GM23338 (cell line): Measurements from ENCODE around the gene RNF217. TPM values are rescaled to one million over a fixed set of nuclear protein-coding genes. Genes with fewer than 3 reads are reported as not detected.

ENCODE experiments used
- ATAC-seq: fragments of 200-7000 bp; cut with Tn5 transposase; 3 replicates; pipeline ENCODE4 v1.9.1; 2020
- DNase-seq: peaks from one replicate; pipeline ENCODE4 v3.0.0-alpha.2; 2015; ENCODE audit warnings: low spot score
- H2AFZ ChIP-seq: fragments of 200-600 bp; sonication (generic); 2 replicates; pipeline ENCODE4 v1.8.0; 2016; ENCODE audit warnings: antibody characterized with exemption, mild to moderate bottlenecking, moderate library complexity
- H3F3A ChIP-seq: fragments of 200-600 bp; sonication (generic); replicated peaks from 2 replicates; pipeline ENCODE4 v1.8.0; 2017; ENCODE audit warnings: antibody characterized with exemption, mixed run types, low read depth
- H3K27ac ChIP-seq: fragments of 200-600 bp; sonication (generic); 2 replicates; pipeline ENCODE4 v1.6.1; 2016; ENCODE audit warnings: low read depth
- H3K27me3 ChIP-seq: fragments of 200-600 bp; sonication (generic); 2 replicates; pipeline ENCODE4 v1.8.0; 2016; ENCODE audit warnings: mild to moderate bottlenecking, mixed run types, moderate library complexity; ENCODE audit not compliant: insufficient read depth
- H3K36me3 ChIP-seq: fragments of 200-600 bp; sonication (generic); 2 replicates; pipeline ENCODE4 v1.8.0; 2016; ENCODE audit warnings: mild to moderate bottlenecking; ENCODE audit not compliant: insufficient read depth
- H3K4me1 ChIP-seq: fragments of 200-600 bp; sonication (generic); 2 replicates; pipeline ENCODE4 v1.8.0; 2016; ENCODE audit warnings: mild to moderate bottlenecking, moderate library complexity; ENCODE audit not compliant: insufficient read depth
- H3K4me2 ChIP-seq: fragments of 200-600 bp; sonication (generic); 2 replicates; pipeline ENCODE4 v1.7.1; 2017; ENCODE audit warnings: mixed run types
- H3K4me3 ChIP-seq: fragments of 200-600 bp; sonication (generic); 2 replicates; pipeline ENCODE4 v1.6.1; 2016; ENCODE audit warnings: mixed run types
- H3K79me2 ChIP-seq: fragments of 200-600 bp; sonication (generic); replicated peaks from 2 replicates; pipeline ENCODE4 v1.8.0; 2017; ENCODE audit warnings: mild to moderate bottlenecking; ENCODE audit not compliant: insufficient read depth
- H3K9me2 ChIP-seq: fragments of 200-600 bp; sonication (generic); 2 replicates; pipeline ENCODE4 v1.8.0; 2017; ENCODE audit not compliant: insufficient read depth
- H4K20me1 ChIP-seq: fragments of 200-600 bp; sonication (generic); replicated peaks from 2 replicates; pipeline ENCODE4 v1.8.0; 2017; ENCODE audit warnings: mild to moderate bottlenecking; ENCODE audit not compliant: insufficient read depth
- H3K27ac Mint-ChIP-seq: 2 replicates; pipeline ENCODE4 v1.8.0; 2020; ENCODE audit warnings: inconsistent platforms, mild to moderate bottlenecking, moderate library complexity, mixed read lengths
- H3K27me3 Mint-ChIP-seq: 3 replicates; pipeline ENCODE4 v1.8.0; 2022; ENCODE audit warnings: low read depth, mild to moderate bottlenecking, moderate library complexity, mixed read lengths, inconsistent platforms; ENCODE audit not compliant: insufficient read depth, poor library complexity
- H3K36me3 Mint-ChIP-seq: 3 replicates; pipeline ENCODE4 v1.8.0; 2021; ENCODE audit warnings: low read depth, mild to moderate bottlenecking, inconsistent platforms, moderate library complexity, mixed read lengths
- H3K4me1 Mint-ChIP-seq: 3 replicates; pipeline ENCODE4 v1.8.0; 2020; ENCODE audit warnings: mild to moderate bottlenecking, inconsistent platforms, mixed read lengths
- H3K4me3 Mint-ChIP-seq: 3 replicates; pipeline ENCODE4 v1.8.0; 2021; ENCODE audit warnings: moderate library complexity, mild to moderate bottlenecking, inconsistent platforms, mixed read lengths
- H3K9me3 Mint-ChIP-seq: 3 replicates; pipeline ENCODE4 v1.8.0; 2020; ENCODE audit warnings: moderate library complexity, mild to moderate bottlenecking, inconsistent platforms, mixed read lengths
- CREB1 ChIP-seq: fragments of 250-450 bp; sonication (Bioruptor Pico); IDR thresholded peaks from 2 replicates; pipeline ENCODE4 v1.5.0; 2020; ENCODE audit warnings: low read depth, mild to moderate bottlenecking, moderate library complexity
- ETS1 ChIP-seq: IDR thresholded peaks from 2 replicates; pipeline ENCODE4 v1.6.1; 2016; ENCODE audit warnings: antibody characterized with exemption
- EZH2 ChIP-seq: fragments of 200-600 bp; sonication (generic); IDR thresholded peaks from one replicate; pipeline ENCODE4 v1.8.0; 2017; ENCODE audit warnings: antibody characterized with exemption, mild to moderate bottlenecking, low read depth; ENCODE audit not compliant: unreplicated experiment
- EZH2phosphoT487 ChIP-seq: fragments of 200-600 bp; sonication (generic); IDR thresholded peaks from one replicate; pipeline ENCODE4 v1.8.1; 2018; ENCODE audit warnings: antibody characterized with exemption; ENCODE audit not compliant: unreplicated experiment
- NANOG ChIP-seq: IDR thresholded peaks from 2 replicates; pipeline ENCODE4 v1.6.1; 2016; ENCODE audit warnings: antibody characterized with exemption, borderline replicate concordance
- POLR2AphosphoS5 ChIP-seq: IDR thresholded peaks from 2 replicates; pipeline ENCODE4 v1.6.1; 2016; ENCODE audit warnings: antibody characterized with exemption, low read depth
- STAT1 ChIP-seq: IDR thresholded peaks from one replicate; pipeline ENCODE4 v1.6.1; 2016; ENCODE audit warnings: antibody characterized with exemption; ENCODE audit not compliant: unreplicated experiment
- ZNF462 ChIP-seq: fragments of 250-450 bp; sonication (Bioruptor Pico); IDR thresholded peaks from 2 replicates; pipeline ENCODE4 v1.5.0; 2020; ENCODE audit warnings: mild to moderate bottlenecking, moderate library complexity
- polyA plus RNA-seq: library from polyadenylated mRNA; unstranded; fragments of >200 nt; fragmentation: Nextera tagmentation; extraction: Ambion mirVana; gene quantifications from 2 replicates; pipeline ENCODE4 v1.2.1, GENCODE V29; 2016
- total RNA-seq: library from RNA; depleted of rRNA; stranded (reverse); fragments of >200 nt; shearing (Covaris generic); gene quantifications from 2 replicates; pipeline ENCODE4 v1.2.3, GENCODE V29; 2014

RNF217 gene
- total and polyA plus RNA-seq, 2 experiments from 2014 or later: 1.7 to 6.2 TPM

DNA sequence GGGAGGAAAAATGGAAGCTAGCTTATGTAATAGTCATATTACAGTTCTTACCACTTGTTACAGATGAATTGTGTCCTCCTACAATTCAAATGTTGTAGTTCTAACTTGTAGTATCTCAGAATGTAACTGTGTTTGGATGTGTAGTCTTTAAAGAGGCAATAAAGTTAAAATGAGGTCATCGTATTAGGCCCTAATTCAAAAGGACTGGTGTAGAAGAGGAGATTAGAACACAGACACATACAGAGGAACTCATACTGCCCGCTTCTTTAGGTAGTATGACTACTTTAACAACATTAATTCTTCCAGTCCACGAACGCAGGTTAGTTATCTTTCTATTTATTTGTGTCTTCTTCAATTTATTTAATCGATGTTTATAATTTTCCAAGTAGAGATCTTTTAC is 144.8 kb downstream of the RNF217 start (continued):
- TF ChIP-seq ZNF462 (no peak), CREB1 (no peak), NANOG (no peak), STAT1 (no peak), EZH2phosphoT487 (no peak), EZH2 (no peak)

DNA sequence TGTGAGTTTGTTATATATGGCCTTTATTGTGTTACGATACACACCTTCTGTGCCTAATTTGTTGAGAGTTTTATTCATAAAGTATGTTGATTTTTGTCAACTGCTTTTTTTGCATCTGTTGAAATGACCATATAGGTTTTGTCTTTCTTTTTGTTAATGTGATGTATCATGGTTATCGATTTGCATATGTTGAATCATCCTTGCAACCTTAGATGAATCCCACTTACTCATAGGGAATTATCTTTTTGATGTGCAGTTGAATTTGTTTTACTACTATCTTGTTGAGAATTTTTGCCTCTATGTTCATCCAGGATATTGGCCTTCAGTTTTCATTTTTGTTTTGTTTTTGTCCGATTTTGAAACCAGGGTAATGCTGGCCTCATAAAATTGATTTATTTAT is 145.7 kb downstream of the RNF217 start:
- H3K4me2 ChIP-seq: no peak overlapping the region
- no peaks in the 10 kb centered on the region for H3K27me3 ChIP-seq
- ATAC-seq (no peak), DNase-seq (no peak)
- no peak overlapping the region for H2AFZ ChIP-seq
- no peak overlapping the region for H3K27ac ChIP-seq
- H3K79me2 ChIP-seq: no peaks in the 10 kb centered on the region
- Mint-ChIP-seq H3K9me3 (peaks cover 34% of the 10 kb centered on the region), H3K27ac (no peak overlapping the region), H3K4me1 (peaks cover 18% of the 10 kb centered on the region), H3K36me3 (peaks cover 22% of the 10 kb centered on the region), H3K27me3 (no peaks in the 10 kb centered on the region), H3K4me3 (no peak overlapping the region)
- no peaks in the 10 kb centered on the region for H4K20me1 ChIP-seq
- no peak for TF ChIP-seq ETS1
- TF ChIP-seq STAT1: no peak
- no peak for TF ChIP-seq CREB1
- TF ChIP-seq POLR2AphosphoS5: no peak
- TF ChIP-seq EZH2: no peak
- no peak for TF ChIP-seq NANOG
- H3K4me1 ChIP-seq: 0 out of 2 replicates have a peak, but pooled peaks cover 4% of the 10 kb centered on the region
- H3K9me2 ChIP-seq: no peaks in the 10 kb centered on the region
- H3F3A ChIP-seq: no peaks in the 10 kb centered on the region
- H3K36me3 ChIP-seq: no peaks in the 10 kb centered on the region; the same call in 1 of the 2 replicates
- H3K4me3 ChIP-seq: no peak overlapping the region
